Hematopoietic multipotent progenitor cell treated with erythropoietin and hydrocortisone succinate and interleukin-3 and kit ligand, for 4 days (in vitro differentiated cells): ENCODE measurements around the gene UMOD.
A peak's percentile ranks its signal among the peaks of the same experiment; 100 is the strongest.

Experiments used
- DNase-seq: peaks from one replicate; pipeline ENCODE4 v3.0.0-alpha.2; 2015

UMOD gene

GRCh38 chr16:20352615-20353014, at the start of gene UMOD:
Gene UMOD (minus strand): TSS chr16:20352715. CDS start chr16:20350737, 1,978 bp downstream.
- DNase-seq: no peak

DNA sequence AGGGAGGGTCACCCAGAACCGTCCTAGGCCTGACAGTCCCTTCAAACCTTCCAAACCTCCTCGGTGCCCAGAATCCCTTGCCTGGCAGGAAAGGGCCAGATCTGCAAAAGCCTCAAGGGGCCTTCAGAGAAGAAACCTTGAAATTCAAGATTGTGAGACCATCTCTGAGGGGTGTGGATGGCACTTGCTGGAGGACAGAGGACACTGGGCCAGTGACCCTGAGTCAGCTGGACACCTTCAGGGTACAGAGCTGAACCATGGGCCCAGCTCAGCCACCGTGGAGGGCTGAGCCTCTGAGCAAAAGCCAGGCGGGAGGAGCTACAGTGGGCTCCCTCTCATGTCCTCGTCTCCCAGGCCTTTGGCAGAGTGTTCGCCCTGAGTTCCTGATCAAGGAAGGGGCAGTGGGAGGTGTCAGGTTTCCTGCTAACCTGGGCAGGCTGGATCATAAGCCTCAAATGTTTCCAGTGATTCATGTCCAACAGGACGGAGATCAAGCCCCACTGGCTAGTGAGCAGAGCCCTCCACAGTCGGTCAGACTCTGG, 49.0 kb upstream of the UMOD start:
- no peak for DNase-seq

DNA sequence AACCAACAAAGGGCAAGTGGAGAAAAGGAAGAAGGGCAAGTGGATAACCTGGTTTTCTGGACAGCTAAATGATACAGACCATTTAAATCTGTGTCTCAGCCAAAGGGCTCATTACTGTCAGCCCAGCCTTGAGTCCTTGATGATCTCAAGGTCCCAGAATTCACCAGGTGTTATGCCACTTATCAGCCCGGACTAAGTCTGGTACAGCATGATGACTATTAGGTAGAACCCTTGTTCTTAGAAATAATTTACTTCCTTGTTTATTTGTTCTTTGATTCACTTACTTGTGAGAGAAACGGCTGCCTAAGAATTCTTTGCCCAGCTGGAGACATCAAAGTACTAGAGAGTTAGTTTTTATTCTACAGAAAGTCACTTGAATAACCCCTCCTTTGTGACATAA, 48.6 kb upstream of the UMOD start:
- DNase-seq: no peak

DNA sequence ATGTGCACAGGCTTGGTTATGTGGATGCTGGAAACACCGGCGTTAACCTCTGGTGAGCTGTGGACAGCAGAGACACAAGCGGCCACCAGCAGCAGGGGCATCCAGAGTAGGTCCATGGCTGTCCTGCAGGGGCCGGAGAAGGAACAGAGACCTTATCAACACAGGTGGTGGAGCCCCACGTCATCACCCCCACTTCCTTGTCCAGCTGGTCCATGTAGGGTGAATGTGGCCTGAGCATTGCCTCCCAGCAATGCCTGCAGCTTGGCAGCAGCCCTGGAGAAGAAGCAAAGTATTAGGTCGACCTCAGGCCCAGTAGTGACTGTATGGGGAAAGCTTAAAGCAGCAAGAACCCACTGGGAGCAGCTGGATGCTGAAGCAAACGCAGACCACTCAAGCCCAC, 46.7 kb upstream of the UMOD start:
- DNase-seq: no peak

- DNase-seq: no peak
Observed at GRCh38 chr16:20398603-20399002, 46.1 kb upstream of the UMOD start.

DNA sequence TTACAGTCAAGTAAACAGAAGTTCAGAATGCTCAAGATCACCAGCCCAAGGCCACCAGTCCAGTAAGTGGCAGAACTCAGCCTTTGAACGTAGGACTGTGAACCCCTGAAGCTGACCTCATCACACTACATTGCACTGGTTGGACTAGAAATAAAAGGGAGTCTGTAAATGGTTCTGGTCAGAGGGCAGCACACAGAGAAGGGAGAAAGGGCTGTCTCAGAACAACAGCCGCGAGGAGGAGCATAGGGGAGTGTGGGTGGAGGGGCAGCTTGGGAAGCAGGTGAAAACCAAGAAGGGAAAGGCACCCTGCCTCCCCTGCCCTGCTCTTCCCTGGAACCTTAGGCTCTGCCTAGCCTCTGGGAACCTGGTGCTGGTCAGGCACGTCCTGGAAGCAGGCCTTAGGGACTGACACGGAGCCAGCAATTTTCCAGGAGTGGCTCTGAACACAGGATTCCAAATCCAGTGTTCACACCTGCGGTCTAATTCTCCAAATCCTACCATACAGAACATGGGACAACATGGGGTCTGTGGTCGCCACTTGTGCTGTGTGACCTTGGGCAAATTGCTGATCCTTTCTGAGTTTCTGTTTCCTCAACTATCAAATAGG, 45.1 kb upstream of the UMOD start:
- no peak for DNase-seq

DNA sequence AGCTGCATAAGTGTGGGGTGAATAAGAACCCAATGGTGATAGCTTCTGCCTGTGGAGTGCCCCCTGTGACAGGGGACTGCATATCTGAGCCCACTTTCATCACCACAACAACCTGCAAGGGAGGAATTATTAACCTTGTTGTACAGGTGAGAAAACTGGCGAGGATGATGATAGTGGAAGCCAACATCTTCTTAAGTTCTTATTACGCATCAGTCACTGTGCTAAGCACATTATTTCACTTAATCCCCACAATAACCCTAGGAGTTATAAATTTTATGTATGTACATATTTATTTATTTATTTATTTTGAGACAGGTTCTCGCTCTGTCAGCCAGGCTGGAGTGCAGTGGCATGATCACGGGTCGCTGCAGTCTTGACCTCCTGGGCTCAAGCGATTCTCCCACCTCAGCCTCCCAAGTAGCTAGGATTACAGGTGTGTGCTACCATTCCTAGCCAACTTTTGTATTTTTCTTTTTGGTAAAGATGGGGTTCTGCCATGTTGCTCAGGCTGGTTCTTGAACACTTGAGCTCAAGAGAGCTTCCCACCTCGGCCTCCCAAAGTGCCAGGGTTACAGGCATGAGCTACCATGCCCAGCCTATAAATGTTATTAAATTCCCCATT, 44.4 kb upstream of the UMOD start:
- DNase-seq: no peak

- DNase-seq: no peak
Observed at GRCh38 chr16:20395946-20396345, 43.4 kb upstream of the UMOD start.

GRCh38 chr16:20393801-20394577, 41.5 kb upstream of the UMOD start:
- no peak for DNase-seq

DNA sequence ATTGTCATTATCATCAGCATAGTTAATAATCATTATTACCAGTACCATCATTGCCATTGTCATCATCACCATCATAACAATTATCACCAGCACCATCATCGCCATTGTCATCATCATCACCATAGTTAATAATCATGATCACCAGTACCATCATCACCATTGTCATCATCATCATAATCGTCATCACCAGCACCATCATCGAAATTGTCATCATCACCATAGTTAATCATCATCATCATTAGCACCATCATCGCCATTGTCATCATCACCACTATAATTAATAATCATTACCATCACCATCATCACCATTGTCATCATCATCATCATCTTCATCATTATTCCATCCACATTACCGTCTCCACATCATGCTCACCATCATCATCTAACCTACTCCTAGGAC, 38.5 kb upstream of the UMOD start:
- no peak for DNase-seq

DNA sequence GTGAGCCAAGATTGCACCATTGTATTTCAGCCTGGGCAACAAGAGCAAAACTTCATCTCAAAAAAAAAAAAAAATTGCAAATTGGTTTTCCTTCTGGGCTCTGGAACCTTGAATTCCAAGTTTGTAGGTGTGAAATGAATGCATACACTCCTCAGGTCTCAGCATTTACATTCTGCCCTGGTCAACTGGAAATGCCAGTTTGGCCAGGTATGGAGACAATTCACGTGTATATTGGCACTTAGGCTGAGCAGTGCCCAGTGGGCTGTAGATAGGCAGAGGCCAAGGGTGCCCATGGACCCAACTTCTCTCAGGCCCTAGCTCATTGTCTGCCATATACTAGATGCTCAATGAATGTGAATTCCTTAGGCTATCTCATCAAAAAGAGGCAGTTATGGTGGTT, 36.3 kb upstream of the UMOD start:
- no peak for DNase-seq

DNA sequence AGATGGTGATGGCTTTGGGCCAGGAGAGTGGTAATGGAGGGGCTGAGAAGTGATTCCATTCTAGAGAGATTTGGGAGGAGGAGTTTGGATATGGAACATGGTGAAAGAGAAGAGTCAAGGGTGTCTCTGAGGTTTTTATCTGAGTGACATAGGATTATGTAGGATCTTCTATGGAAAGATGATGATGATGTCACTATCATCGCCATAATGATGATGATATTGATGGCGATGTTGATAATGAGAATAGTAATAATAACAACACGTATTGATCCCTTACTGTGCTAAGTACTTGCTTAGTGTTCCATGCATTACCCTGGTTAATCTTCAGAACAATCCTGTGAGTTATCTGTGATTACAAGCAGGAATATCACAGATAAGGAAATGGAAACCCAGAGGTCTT, 35.5 kb upstream of the UMOD start:
- no peak for DNase-seq

DNA sequence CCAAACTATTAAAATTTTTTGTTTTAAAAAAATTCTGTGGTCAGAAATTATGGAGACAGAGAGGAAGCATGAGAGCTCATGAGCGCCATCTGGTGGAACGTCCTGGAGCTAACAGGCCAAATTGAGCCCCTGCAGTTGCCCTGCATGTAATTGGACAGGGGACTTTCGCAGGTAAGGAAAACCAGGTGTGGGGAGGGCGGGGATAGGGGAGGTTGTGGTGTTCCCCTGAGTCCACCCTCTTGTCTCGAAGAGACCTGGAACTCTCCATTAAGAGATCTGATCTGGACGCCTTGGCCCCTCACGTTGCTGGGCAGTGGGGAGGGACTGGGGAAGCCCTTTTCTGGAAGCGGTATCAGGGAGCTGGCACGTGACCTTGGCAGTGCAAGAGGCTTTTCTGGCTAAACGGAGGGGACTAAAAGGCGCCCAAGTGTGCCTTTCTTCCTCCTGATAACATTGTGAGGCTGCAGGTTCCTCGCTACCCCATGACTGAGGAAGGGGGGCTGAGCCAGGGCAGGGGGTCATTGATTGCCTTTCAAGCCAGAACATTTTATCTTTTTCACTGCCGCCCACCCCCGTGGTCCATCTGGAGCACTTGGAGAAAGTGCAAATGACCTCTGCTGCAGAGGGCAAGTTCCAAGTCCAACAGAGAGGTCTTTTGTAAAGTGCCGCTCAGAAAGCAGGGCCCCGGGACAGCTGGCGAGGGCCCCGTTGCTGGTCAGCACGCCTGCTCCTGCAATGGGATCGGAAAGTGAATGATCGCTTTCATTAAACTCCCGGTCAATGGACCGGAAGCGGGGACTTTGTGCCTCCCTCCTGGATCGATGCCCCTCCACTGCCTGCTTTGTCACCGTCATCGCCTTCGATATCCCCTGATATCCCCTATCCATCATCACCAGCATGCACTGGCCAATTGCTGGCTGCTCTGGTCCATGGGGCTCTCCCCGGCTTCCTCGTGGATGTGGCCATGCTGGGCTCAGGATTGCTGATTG, 33.6 kb upstream of the UMOD start:
- peak; percentile 72 for DNase-seq

GRCh38 chr16:20383106-20384029, 30.9 kb upstream of the UMOD start:
- peak; percentile 80 for DNase-seq

GRCh38 chr16:20382202-20382948, 29.9 kb upstream of the UMOD start:
- no peak for DNase-seq

GRCh38 chr16:20380782-20381181, 28.3 kb upstream of the UMOD start:
- no peak for DNase-seq

DNA sequence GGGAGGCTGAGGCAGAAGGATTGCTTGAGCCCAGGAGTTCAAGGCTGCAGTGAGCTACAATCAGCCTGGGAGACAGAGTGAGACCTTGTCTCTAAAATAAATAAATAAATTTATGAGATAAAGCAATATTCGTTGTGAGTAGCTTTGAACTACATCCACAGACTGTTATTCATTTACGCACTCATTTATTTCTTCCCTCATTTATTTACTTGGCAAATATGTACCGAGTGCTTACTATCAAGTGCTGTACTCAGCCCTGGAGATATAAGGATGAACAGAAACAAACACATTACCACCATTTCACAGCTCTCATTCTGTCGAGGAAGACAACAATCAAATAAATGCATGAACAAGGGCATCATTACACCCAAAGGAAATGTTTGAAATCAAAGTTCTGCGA, 24.7 kb upstream of the UMOD start:
- no peak for DNase-seq

GRCh38 chr16:20372701-20373100, 20.2 kb upstream of the UMOD start:
- DNase-seq: no peak

DNA sequence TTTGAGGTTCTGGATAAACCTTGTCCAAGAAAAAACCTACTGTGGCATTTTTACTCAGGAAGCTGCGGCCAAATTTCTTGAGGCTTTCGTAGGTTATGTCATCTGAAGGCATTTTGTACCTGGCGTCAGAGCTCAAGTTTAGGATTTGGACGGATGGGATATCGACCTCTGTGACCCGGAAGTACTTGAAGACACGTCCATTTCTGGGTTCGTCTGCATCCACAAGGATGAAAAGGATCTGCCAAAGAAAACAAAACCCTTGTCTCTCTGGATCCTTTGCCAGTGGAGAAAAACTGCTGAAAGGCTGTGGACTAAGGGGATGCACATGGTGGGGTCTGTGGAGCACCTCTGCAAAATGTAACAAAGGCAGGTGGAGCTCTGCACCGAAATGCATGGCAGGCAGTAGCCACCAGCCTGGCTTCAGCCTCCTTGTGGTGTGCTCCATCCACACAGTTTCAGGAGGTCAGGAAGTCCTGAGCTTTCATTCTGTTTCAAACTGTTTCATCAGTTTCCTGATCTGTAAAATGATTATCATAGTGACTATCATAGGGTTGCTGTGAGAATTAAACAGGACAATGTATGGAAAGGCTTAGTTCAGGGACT, 17.0 kb upstream of the UMOD start:
- no peak for DNase-seq

- no peak for DNase-seq
Observed at GRCh38 chr16:20364051-20364450, 11.5 kb upstream of the UMOD start.
